CD4-positive, alpha-beta T cell treated with Interleukin-10 for 1 hour (primary cell): Measurements from ENCODE around the gene BACH2.
"Not testable (repeated sequence)": the region's sequence is repeated elsewhere in the genome, so short reads cannot be mapped to it uniquely, and the experiment has no call there.

Source experiments
- DNase-seq: peaks from one replicate; pipeline ENCODE4 v3.0.0-alpha.2; 2020

Gene BACH2

DNA sequence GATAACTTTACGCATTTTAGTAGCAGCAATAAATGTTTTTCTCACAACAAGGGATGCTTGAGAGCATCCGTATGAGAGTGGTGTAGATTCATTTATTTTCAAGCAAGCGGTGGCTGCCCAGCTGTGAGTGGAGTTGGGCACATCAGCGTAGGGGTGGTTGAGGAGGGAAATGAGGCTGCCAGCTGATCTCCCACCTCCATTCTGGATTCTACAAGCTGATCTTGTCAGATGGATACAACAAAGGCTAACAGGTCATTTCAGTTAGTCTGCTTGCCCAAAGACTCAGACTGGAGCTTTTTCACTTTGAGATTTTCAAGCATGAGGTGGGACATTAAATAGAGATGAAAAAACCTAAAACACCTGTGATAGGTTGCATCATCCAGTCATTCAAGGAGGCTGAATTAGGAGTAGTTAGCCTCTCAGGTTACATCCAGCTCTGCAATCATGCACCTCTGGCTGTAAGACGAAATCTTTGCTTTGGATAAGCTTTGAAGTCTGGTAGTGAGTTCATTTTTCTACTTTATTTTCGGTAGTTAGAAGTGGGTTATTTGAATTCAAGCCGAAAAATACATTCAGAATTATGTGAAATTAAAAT, 1.9 kb upstream of the BACH2 start:
- no peak for DNase-seq

- DNase-seq = no peak
Observed at GRCh38 chr6:90297867-90298381, 1.3 kb upstream of the BACH2 start.

- no peak for DNase-seq
Observed at GRCh38 chr6:90297115-90297866, 648 bp upstream of the BACH2 start.

DNA sequence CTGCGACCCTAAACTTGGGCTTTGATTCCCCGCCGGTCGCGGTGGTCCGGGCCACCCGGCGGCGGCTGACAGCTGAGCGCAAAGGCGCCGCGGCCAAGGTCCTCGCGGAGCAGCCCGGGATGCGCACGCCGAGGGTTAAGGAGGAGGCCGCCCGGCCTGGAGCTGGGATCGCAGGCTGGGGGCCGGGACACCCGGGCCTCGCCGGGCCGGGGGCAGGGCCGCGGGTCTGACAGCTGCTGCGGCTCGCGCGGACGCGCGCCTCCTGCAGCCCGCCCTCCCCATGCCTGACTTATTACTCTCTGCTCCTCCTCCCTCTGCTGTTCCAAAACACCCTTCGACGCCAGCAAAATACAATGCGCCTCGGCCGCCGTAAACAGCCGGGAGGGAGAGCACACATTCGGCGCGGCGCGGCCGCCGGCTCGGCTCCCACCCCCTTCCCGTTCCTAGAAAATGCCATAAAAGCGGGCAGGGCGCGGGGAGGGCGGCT, 746 bp downstream of the BACH2 start:
- DNase-seq = peak; percentile 69

DNA sequence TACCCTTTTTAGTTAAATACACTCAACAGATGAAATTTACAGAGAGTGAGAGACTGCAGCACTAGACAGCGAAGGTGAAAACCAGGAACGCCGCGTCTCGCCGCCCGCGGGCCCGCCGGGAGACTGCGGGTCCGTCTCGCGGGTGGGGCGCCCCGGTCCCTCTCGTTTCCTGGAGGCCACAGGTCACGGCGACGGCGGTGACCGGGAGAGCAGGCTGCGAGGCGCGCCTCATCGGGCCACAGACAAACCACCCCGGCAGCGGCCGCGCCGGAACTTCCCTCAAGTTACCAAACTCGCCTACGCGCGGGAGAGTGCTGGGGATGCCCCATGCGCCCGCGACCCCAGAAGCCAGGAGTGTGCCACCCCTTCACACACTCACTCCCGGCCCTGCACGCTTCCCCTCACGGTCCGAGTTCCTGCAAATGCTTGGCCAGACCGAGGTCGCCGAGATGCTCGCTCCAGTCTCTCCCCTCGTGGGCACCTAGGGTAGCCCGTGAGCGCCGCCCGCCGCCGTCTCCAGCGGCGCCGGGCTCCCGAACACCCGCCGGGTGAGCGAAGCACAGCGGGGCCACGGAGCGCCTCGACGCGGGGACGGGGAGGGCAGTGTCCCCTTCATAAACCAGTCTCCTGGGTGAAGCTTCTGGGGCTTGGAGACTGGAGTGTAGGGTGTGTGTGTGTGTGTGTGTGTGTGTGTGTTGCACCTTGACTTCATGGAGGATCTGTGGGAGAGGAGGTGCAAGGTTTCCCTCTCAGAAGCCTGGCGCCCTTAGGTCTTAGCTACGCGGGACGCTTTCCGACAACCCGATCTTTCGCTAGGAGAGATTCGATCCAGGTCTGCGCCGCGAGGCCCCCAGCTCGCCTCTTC, 1.4 kb downstream of the BACH2 start:
- DNase-seq = peak; percentile 68

GRCh38 chr6:90294614-90294988, 2.0 kb downstream of the BACH2 start:
- peak; percentile 55 for DNase-seq

DNA sequence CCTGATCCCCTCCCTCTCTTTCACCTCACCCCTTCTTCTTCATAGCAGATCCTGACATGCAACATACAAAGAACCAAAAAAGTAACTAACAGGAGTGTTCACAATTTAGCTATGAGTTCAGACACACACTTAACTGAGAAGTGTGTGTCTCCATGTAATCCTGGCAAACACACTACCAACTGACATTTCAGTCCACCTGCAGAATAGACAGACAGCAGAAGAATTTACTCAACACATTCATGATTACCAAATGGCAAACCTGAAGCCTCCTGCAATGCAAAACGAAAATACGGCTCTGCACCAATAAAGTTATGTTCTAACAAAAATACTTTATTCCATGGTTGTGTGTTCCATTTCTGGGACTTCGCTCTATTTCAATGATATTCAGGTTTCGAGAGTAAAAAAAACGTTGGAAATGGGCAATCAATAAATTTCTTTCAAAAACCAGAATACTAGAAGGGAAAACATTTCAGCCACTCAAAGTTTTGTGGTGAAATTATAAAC, 2.6 kb downstream of the BACH2 start:
- DNase-seq = no peak

- DNase-seq = no peak
Observed at GRCh38 chr6:90293319-90293953, 3.2 kb downstream of the BACH2 start.

DNA sequence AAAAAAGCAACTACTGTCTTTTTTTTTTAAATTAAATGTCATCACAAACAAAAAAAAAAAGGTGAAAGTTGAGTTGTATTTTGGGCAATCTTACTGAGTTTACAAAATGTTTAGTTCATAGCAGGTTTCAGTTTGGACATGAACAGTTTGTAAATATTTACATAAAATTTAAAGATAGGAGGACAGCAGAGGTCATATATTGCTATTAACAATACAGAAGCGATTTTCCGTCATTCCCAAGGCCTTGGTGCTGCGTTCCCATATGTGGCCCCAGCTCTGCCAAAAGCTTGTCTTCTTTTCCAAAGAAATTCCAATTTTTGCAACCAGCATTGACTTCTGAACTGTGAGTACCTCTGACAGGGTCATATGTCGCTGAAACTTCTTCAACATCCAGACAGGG, 5.1 kb downstream of the BACH2 start:
- DNase-seq = no peak

- no peak for DNase-seq
Observed at GRCh38 chr6:90290811-90291420, 5.7 kb downstream of the BACH2 start.

DNA sequence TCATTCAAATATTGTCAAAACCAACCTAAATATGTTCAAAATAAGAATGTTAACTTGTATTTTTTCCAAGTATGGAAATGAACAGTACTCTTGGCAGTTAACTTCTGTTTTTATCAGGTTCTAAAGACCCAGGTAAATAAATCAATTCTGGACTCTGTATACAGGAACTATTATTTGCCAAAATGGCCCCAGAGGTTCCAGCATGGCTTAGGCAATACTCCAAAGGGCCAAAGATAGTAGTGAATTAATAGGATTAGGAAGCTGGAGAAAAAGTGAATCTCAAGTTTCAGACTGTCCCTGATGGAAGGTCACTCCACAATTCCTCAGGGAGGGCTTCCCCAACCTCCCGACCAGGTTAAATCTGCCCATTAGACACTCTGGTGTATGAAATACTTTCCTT, 6.7 kb downstream of the BACH2 start:
- DNase-seq = no peak

- DNase-seq = no peak
Observed at GRCh38 chr6:90288404-90288803, 8.2 kb downstream of the BACH2 start.

- peak; percentile 63 for DNase-seq
Observed at GRCh38 chr6:90286884-90287488, 9.7 kb downstream of the BACH2 start.

GRCh38 chr6:90285611-90286381, 10.8 kb downstream of the BACH2 start:
- peak; percentile 58 for DNase-seq

- DNase-seq = no peak
Observed at GRCh38 chr6:90285042-90285481, 11.6 kb downstream of the BACH2 start.

GRCh38 chr6:90284236-90285041, 12.2 kb downstream of the BACH2 start:
- DNase-seq = peak; percentile 57

- not testable (repeated sequence) for DNase-seq
Observed at GRCh38 chr6:90282265-90282664, 14.4 kb downstream of the BACH2 start.

DNA sequence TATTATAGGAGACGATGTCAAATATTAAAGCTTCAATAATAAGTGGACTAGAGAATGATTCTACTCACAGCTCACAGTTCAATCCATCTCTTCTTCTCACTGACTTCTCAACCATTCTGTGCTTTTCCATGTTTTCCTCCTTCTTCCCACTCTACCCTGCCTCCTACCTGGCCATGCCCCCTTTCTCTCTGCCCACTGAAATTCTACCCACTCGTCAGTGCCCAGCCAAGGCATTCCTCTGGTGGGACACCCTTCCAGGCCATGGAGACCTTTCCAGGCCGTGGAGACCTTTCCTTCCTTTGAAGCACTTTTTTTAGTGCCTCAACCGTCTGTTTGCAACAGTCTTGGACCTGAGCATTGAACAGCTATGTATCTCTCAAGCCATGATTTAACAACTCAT, 18.5 kb downstream of the BACH2 start:
- DNase-seq = no peak

DNA sequence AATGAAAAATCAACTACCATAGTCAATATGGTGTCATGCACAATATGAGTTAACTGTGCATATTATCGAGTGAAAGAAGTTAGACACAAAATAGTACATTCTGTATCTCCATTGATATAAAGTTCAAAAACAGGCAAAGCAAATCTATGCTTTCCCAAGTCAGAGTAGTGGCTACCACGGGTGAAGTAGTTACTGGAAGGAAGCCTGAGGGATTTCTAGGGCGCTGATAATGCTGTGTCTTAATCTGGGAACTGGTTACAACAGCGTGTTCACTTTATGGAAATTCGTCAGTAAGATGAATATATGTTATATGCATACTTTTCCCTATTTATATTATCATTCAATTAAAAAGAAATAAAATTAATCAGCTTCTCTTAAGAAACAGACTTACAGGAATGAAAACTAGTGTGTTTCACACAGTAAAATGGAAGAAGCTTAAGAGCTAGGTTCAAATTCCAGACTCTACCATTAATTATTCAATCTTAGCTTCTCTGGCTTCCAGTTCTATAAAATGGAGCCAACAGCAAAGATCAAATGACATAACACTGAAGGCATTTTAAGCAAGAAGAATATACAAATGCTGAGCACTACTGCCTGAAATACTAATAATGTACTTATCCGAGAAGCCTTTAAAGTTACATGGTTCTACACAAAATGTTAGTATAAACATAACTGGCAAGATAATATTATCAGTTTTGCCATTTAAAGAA, 19.2 kb downstream of the BACH2 start:
- no peak for DNase-seq
